Thyroid gland (tissue), 4 donors: Measurements from ENCODE around the gene VMP1.

ENCODE experiments used
- CTCF ChIP-seq, 6 experiments: fragments of 200-600 bp in 3 of 6; fragments of 450-650 bp in 3 of 6; sonication (generic) in 3 of 6; IDR thresholded peaks; one replicate each; pipeline ENCODE4 v1.5.1; 2016 to 2019; ENCODE audit warnings: antibody characterized with exemption in 6 of 6, mild to moderate bottlenecking in 2 of 6, inconsistent platforms in 1 of 6, moderate library complexity in 1 of 6
- POLR2A ChIP-seq, 2 donors: fragments of 450-650 bp; IDR thresholded peaks; one replicate each; pipeline ENCODE4 v1.6.1; 2017; ENCODE audit warnings: antibody characterized with exemption in 2 of 2, mild to moderate bottlenecking in 2 of 2, moderate library complexity in 1 of 2

GRCh38 chr17:59707971-59708430 is 547 bp downstream of the VMP1 start:
- TF ChIP-seq CTCF (IDR thresholded peaks at IDR 0.05) (no peak), POLR2A (IDR thresholded peaks at IDR 0.05) (no peak)
